Gastroesophageal sphincter (tissue), 3 donors: Measurements from ENCODE around the gene NPIPB5.
"Not testable (repeated sequence)": the region's sequence is repeated elsewhere in the genome, so short reads cannot be mapped to it uniquely, and the experiment has no call there.

Experiments used
- POLR2A ChIP-seq, 2 donors: fragments of 450-650 bp; IDR thresholded peaks; one replicate each; pipeline ENCODE4 v1.6.1; 2017; ENCODE audit warnings: antibody characterized with exemption in 2 of 2, mild to moderate bottlenecking in 2 of 2, moderate library complexity in 1 of 2
- POLR2AphosphoS5 ChIP-seq: sonication (generic); formaldehyde crosslinking; IDR thresholded peaks from one replicate; pipeline ENCODE4 v1.6.1; 2017; ENCODE audit warnings: antibody characterized with exemption
- TF ChIP-seq, protein P1 (sequence below), 4 experiments: fragments of 200-600 bp in 2 of 4; fragments of 450-650 bp in 2 of 4; sonication (generic) in 1 of 4; IDR thresholded peaks; one replicate each; pipeline ENCODE4 v1.5.1; 2017 to 2019; ENCODE audit warnings: antibody characterized with exemption in 4 of 4, mild to moderate bottlenecking in 2 of 4, moderate library complexity in 2 of 4

DNA sequence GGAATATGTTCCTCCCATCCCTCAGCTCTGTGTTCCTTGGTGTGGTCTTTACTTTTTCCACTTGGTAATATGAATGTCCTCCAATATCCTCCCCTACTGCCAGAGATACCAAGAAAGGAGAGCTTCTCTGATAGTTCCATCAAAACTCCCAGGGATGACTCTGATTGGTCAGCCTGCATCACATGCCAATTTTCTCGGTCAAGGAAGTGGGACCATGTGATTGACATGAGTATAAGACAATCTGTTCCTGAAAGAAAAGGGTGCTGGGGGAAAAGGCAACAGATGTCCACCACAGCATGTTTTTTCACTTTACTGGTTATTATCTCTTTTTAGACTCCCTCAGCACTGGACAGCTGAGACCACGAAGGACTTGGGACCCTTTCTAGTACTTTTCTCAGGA is 35.9 kb downstream of the NPIPB5 start:
- TF ChIP-seq, protein P1, sequence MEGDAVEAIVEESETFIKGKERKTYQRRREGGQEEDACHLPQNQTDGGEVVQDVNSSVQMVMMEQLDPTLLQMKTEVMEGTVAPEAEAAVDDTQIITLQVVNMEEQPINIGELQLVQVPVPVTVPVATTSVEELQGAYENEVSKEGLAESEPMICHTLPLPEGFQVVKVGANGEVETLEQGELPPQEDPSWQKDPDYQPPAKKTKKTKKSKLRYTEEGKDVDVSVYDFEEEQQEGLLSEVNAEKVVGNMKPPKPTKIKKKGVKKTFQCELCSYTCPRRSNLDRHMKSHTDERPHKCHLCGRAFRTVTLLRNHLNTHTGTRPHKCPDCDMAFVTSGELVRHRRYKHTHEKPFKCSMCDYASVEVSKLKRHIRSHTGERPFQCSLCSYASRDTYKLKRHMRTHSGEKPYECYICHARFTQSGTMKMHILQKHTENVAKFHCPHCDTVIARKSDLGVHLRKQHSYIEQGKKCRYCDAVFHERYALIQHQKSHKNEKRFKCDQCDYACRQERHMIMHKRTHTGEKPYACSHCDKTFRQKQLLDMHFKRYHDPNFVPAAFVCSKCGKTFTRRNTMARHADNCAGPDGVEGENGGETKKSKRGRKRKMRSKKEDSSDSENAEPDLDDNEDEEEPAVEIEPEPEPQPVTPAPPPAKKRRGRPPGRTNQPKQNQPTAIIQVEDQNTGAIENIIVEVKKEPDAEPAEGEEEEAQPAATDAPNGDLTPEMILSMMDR (IDR thresholded peaks at IDR 0.05): not testable (repeated sequence)
- not testable (repeated sequence) for TF ChIP-seq POLR2AphosphoS5; POLR2A (IDR thresholded peaks at IDR 0.05)
